B cell (primary cell): ENCODE data around the gene MID1.

Source experiments
- CTCF ChIP-seq: fragments of 200-600 bp; IDR thresholded peaks from one replicate; pipeline ENCODE4 v1.8.0; 2022; ENCODE audit warnings: antibody characterized with exemption, mild to moderate bottlenecking
- EZH2 ChIP-seq: IDR thresholded peaks from 2 replicates; pipeline ENCODE4 v1.6.1; 2012; ENCODE audit warnings: borderline replicate concordance, low read depth, mild to moderate bottlenecking, moderate library complexity, low read length; ENCODE audit not compliant: insufficient read depth, poor library complexity, severe bottlenecking

GRCh38 chrX:10401239-10401638 lies 219.1 kb downstream of the MID1 start:
- TF ChIP-seq CTCF (no peak), EZH2 (no peak)
